ENCODE results near the gene PRSS22. TPM values are rescaled to one million over a fixed set of nuclear protein-coding genes. Genes with fewer than 3 reads are reported as not detected.

PRSS22 gene
- total RNA-seq, 8 experiments from 2014 or later, result 0.81 to 1.0 TPM; not detected in 6

GRCh38 chr16:2854700-2855309 lies 3.2 kb downstream of the PRSS22 start:
- no peak for ATAC-seq (replicated peaks in 6 of 8)
- no peak overlapping the region for H3K27ac ChIP-seq
- H3K4me1 ChIP-seq (replicated peaks in 1 of 2), result no peaks in the 10 kb centered on the region
- in situ Hi-C loops (cut with MboI; ENCODE audit: low pct_unique_long_range_greater_than_20kb in 2 of 9, low sequenced_read_pairs in 9 of 9, unreplicated experiment in 9 of 9), result no loop called here
- WGBS, 10 experiments, result 0 to 88% (median 48%) methylated on average over 1 to 5 of the region's 5 CpGs; no CpG with 5 or more reads in 1 of the 10 experiments
- H3K4me3 ChIP-seq, result no peak overlapping the region

GRCh38 chr16:2853531-2854073 lies 4.4 kb downstream of the PRSS22 start:
- ATAC-seq (replicated peaks in 6 of 8), result no peak
- 50 to 100% (median 75%) methylated on average over 1 to 6 of the region's 18 CpGs; no CpG with 5 or more reads in 6 of the 10 experiments for WGBS, 10 experiments
- Histone ChIP-seq H3K4me3 (no peak overlapping the region), H3K27ac (no peak overlapping the region), H3K4me1 (replicated peaks in 1 of 2) (no peaks in the 10 kb centered on the region)
- in situ Hi-C loops (cut with MboI; ENCODE audit: low pct_unique_long_range_greater_than_20kb in 2 of 9, low sequenced_read_pairs in 9 of 9, unreplicated experiment in 9 of 9), result no loop called here

- Histone ChIP-seq H3K27ac (no peak overlapping the region), H3K4me3 (no peak overlapping the region), H3K4me1 (replicated peaks in 1 of 2) (no peaks in the 10 kb centered on the region)
- no peak for ATAC-seq (replicated peaks in 6 of 8)
- 60 to 100% (median 96%) methylated on average over 1 to 5 of the region's 56 CpGs; no CpG with 5 or more reads in 7 of the 10 experiments for WGBS, 10 experiments
- in situ Hi-C loops (cut with MboI; ENCODE audit: low pct_unique_long_range_greater_than_20kb in 2 of 9, low sequenced_read_pairs in 9 of 9, unreplicated experiment in 9 of 9), result no loop called here
Measured at GRCh38 chr16:2852731-2853507, 5.1 kb downstream of the PRSS22 start.

GRCh38 chr16:2852003-2852730 lies 5.8 kb downstream of the PRSS22 start:
- in situ Hi-C loops (cut with MboI; ENCODE audit: low pct_unique_long_range_greater_than_20kb in 2 of 9, low sequenced_read_pairs in 9 of 9, unreplicated experiment in 9 of 9), result no loop called here
- Histone ChIP-seq H3K4me3 (no peak overlapping the region), H3K4me1 (replicated peaks in 1 of 2) (no peaks in the 10 kb centered on the region), H3K27ac (no peak overlapping the region)
- 36 to 85% (median 72%) methylated on average over 3 to 8 of the region's 16 CpGs; no CpG with 5 or more reads in 5 of the 10 experiments for WGBS, 10 experiments
- no peak for ATAC-seq (replicated peaks in 6 of 8)

- no peak for ATAC-seq (replicated peaks in 6 of 8)
- no peaks in the 10 kb centered on the region for H3K4me1 ChIP-seq (replicated peaks in 1 of 2)
- H3K4me3 ChIP-seq, result no peak overlapping the region
- no peak overlapping the region for H3K27ac ChIP-seq
- in situ Hi-C loops (cut with MboI; ENCODE audit: low pct_unique_long_range_greater_than_20kb in 2 of 9, low sequenced_read_pairs in 9 of 9, unreplicated experiment in 9 of 9), result no loop called here
- WGBS, 10 experiments, result 27 to 89% (median 72%) methylated on average over 2 to 12 of the region's 16 CpGs
Measured at GRCh38 chr16:2848933-2849725, 8.8 kb downstream of the PRSS22 start.

- Histone ChIP-seq H3K27ac (no peak overlapping the region), H3K4me3 (no peak overlapping the region), H3K4me1 (replicated peaks in 1 of 2) (no peaks in the 10 kb centered on the region)
- in situ Hi-C loops (cut with MboI; ENCODE audit: low pct_unique_long_range_greater_than_20kb in 2 of 9, low sequenced_read_pairs in 9 of 9, unreplicated experiment in 9 of 9), result no loop called here
- WGBS, 10 experiments, result 25 to 83% (median 56%) methylated on average over 1 to 2 of the region's 3 CpGs; no CpG with 5 or more reads in 5 of the 10 experiments
- peak in 2 of 8 experiments; percentile 33 to 84 for ATAC-seq (replicated peaks in 6 of 8)
Measured at GRCh38 chr16:2846511-2847310, 11.3 kb downstream of the PRSS22 start.

- no peak overlapping the region for H3K4me3 ChIP-seq
- WGBS, 10 experiments, result 23 to 70% (median 48%) methylated on average over 2 to 5 of the region's 5 CpGs; no CpG with 5 or more reads in 1 of the 10 experiments
- in situ Hi-C loops (cut with MboI; ENCODE audit: low pct_unique_long_range_greater_than_20kb in 2 of 9, low sequenced_read_pairs in 9 of 9, unreplicated experiment in 9 of 9), result no loop called here
Measured at GRCh38 chr16:2845116-2845515, 12.9 kb downstream of the PRSS22 start.

GRCh38 chr16:2843526-2843925 lies 14.4 kb downstream of the PRSS22 start:
- peaks cover 0 to 2% of the 10 kb centered on the region in 2 donors for H3K4me1 ChIP-seq (replicated peaks in 1 of 2)
- H3K27ac ChIP-seq, result no peak overlapping the region
- no peak overlapping the region for H3K4me3 ChIP-seq
- no peak for ATAC-seq (replicated peaks in 6 of 8)
- 40 to 100% (median 71%) methylated on average over 1 to 7 of the region's 8 CpGs for WGBS, 10 experiments
- in situ Hi-C loops (cut with MboI; ENCODE audit: low pct_unique_long_range_greater_than_20kb in 2 of 9, low sequenced_read_pairs in 9 of 9, unreplicated experiment in 9 of 9), result no loop called here

More at GRCh38 chr16:2845116-2845515, 12.9 kb downstream of the PRSS22 start:
- H3K4me1 ChIP-seq (replicated peaks in 1 of 2), result no peaks in the 10 kb centered on the region
- ATAC-seq (replicated peaks in 6 of 8), result peak in 1 of 8 experiments; percentile 23
- no peak overlapping the region for H3K27ac ChIP-seq

- ATAC-seq (replicated peaks in 6 of 8), result peak in 1 of 8 experiments; percentile 7
- WGBS, 10 experiments, result 20 to 96% (median 70%) methylated on average over 1 to 15 of the region's 40 CpGs; no CpG with 5 or more reads in 3 of the 10 experiments
- Histone ChIP-seq H3K27ac (no peak overlapping the region), H3K4me3 (no peak overlapping the region), H3K4me1 (replicated peaks in 1 of 2) (peaks cover 0 to 2% of the 10 kb centered on the region in 2 donors)
- in situ Hi-C loops (cut with MboI; ENCODE audit: low pct_unique_long_range_greater_than_20kb in 2 of 9, low sequenced_read_pairs in 9 of 9, unreplicated experiment in 9 of 9), result no loop called here
Measured at GRCh38 chr16:2842340-2843000, 15.5 kb downstream of the PRSS22 start.

- ATAC-seq (replicated peaks in 6 of 8), result no peak
- 80 to 100% (median 85%) methylated on average over 1 to 5 of the region's 18 CpGs; no CpG with 5 or more reads in 7 of the 10 experiments for WGBS, 10 experiments
- Histone ChIP-seq H3K4me1 (replicated peaks in 1 of 2) (peaks cover 0 to 2% of the 10 kb centered on the region in 2 donors), H3K27ac (no peak overlapping the region), H3K4me3 (no peak overlapping the region)
- in situ Hi-C loops (cut with MboI; ENCODE audit: low pct_unique_long_range_greater_than_20kb in 2 of 9, low sequenced_read_pairs in 9 of 9, unreplicated experiment in 9 of 9), result no loop called here
Measured at GRCh38 chr16:2841606-2842339, 16.2 kb downstream of the PRSS22 start.

- H3K4me1 ChIP-seq (replicated peaks in 1 of 2), result peaks cover 0 to 2% of the 10 kb centered on the region in 2 donors
- no peak for ATAC-seq (replicated peaks in 6 of 8)
- in situ Hi-C loops (cut with MboI; ENCODE audit: low pct_unique_long_range_greater_than_20kb in 2 of 9, low sequenced_read_pairs in 9 of 9, unreplicated experiment in 9 of 9), result no loop called here
- 80% methylated on average over 1 of the region's 12 CpGs; no CpG with 5 or more reads in 9 of the 10 experiments for WGBS, 10 experiments
- H3K4me3 ChIP-seq, result no peak overlapping the region
- no peak overlapping the region for H3K27ac ChIP-seq
Measured at GRCh38 chr16:2840914-2841313, 17.1 kb downstream of the PRSS22 start.
